ENCODE results near the gene SLC38A2.
A peak's percentile ranks its signal among the peaks of the same experiment; 100 is the strongest.
"Not testable (repeated sequence)": the region's sequence is repeated elsewhere in the genome, so short reads cannot be mapped to it uniquely, and the experiment has no call there.

SLC38A2 gene

GRCh38 chr12:46360370-46360769 lies 12.2 kb downstream of the SLC38A2 start:
- no peak for DNase-seq (ENCODE audit: low spot score)

GRCh38 chr12:46359667-46360280 lies 12.8 kb downstream of the SLC38A2 start:
- no peak for DNase-seq (ENCODE audit: low spot score)

GRCh38 chr12:46358791-46359666 lies 13.5 kb downstream of the SLC38A2 start:
- no peak for DNase-seq (ENCODE audit: low spot score)

GRCh38 chr12:46358325-46358700 lies 14.3 kb downstream of the SLC38A2 start:
- no peak for DNase-seq (ENCODE audit: low spot score)

GRCh38 chr12:46357438-46358324 lies 14.9 kb downstream of the SLC38A2 start:
- DNase-seq (ENCODE audit: low spot score), result no peak

GRCh38 chr12:46356655-46357437 lies 15.7 kb downstream of the SLC38A2 start:
- no peak for DNase-seq (ENCODE audit: low spot score)

GRCh38 chr12:46354802-46355199 lies 17.8 kb downstream of the SLC38A2 start:
- no peak for DNase-seq (ENCODE audit: low spot score)

GRCh38 chr12:46354111-46354801 lies 18.3 kb downstream of the SLC38A2 start:
- DNase-seq (ENCODE audit: low spot score), result peak; percentile 27

- DNase-seq (ENCODE audit: low spot score), result no peak
Measured at GRCh38 chr12:46351886-46352650, 20.5 kb downstream of the SLC38A2 start.

GRCh38 chr12:46351138-46351537 lies 21.4 kb downstream of the SLC38A2 start:
- no peak for DNase-seq (ENCODE audit: low spot score)

GRCh38 chr12:46349253-46349652 lies 23.3 kb downstream of the SLC38A2 start:
- no peak for DNase-seq (ENCODE audit: low spot score)

GRCh38 chr12:46343118-46343852 lies 29.3 kb downstream of the SLC38A2 start:
- no peak for DNase-seq (ENCODE audit: low spot score)

- peak; percentile 50 for DNase-seq (ENCODE audit: low spot score)
Measured at GRCh38 chr12:46342562-46343033, 30.0 kb downstream of the SLC38A2 start.

- no peak for DNase-seq (ENCODE audit: low spot score)
Measured at GRCh38 chr12:46339051-46339450, 33.5 kb downstream of the SLC38A2 start.

GRCh38 chr12:46332260-46332659 lies 40.3 kb downstream of the SLC38A2 start:
- no peak for DNase-seq (ENCODE audit: low spot score)

- not testable (repeated sequence) for DNase-seq (ENCODE audit: low spot score)
Measured at GRCh38 chr12:46325075-46325474, 47.5 kb downstream of the SLC38A2 start.

GRCh38 chr12:46320731-46321130 lies 51.8 kb downstream of the SLC38A2 start:
- DNase-seq (ENCODE audit: low spot score), result no peak

GRCh38 chr12:46318037-46318436 lies 54.5 kb downstream of the SLC38A2 start:
- DNase-seq (ENCODE audit: low spot score), result no peak

Data from CD4-positive, alpha-beta T cell treated with Interleukin-2 at 100 ng/mL for 4 hours (primary cell).